Right lobe of liver (tissue), 6 donors: Measurements from ENCODE around the gene PDE9A. TPM values are rescaled to one million over a fixed set of nuclear protein-coding genes. Genes with fewer than 3 reads are reported as not detected.

Source experiments
- ATAC-seq, 4 donors: fragments of 200-7000 bp; cut with Tn5 transposase; one replicate each; pipeline ENCODE4 v1.9.1; 2020; ENCODE audit warnings: mild to moderate bottlenecking in 4 of 4, moderate library complexity in 4 of 4
- DNase-seq, 3 donors: peaks; one replicate each; pipeline ENCODE4 v3.0.0-alpha.2; 2020
- H3K27ac ChIP-seq, 3 donors: fragments of 200-600 bp; one replicate each; pipeline ENCODE4 v1.8.0; 2022
- H3K27me3 ChIP-seq, 2 donors: fragments of 200-600 bp; one replicate each; pipeline ENCODE4 v1.8.0; 2022
- H3K36me3 ChIP-seq, 4 donors: fragments of 200-600 bp; sonication (generic) in 1 of 4; one replicate each; pipeline versions ENCODE4 v1.5.1 to v1.8.0; 2017 to 2022; ENCODE audit warnings: control low read depth in 1 of 4
- H3K4me1 ChIP-seq, 4 donors: fragments of 200-600 bp; sonication (generic) in 1 of 4; one replicate each; pipeline versions ENCODE4 v1.5.1 to v1.8.0; 2017 to 2022; ENCODE audit warnings: control low read depth in 1 of 4
- H3K4me3 ChIP-seq, 3 donors: fragments of 200-600 bp; one replicate each; pipeline ENCODE4 v1.8.0; 2022
- H3K9me3 ChIP-seq, 4 donors: fragments of 200-600 bp; sonication (generic) in 1 of 4; one replicate each; pipeline versions ENCODE4 v1.5.1 to v1.8.0; 2017 to 2022; ENCODE audit warnings: control low read depth in 1 of 4
- CTCF ChIP-seq, 4 donors: fragments of 200-600 bp in 3 of 4; fragments of 450-650 bp in 1 of 4; IDR thresholded peaks; one replicate each; pipeline versions ENCODE4 v1.5.1 to v1.8.0; 2016 to 2022; ENCODE audit warnings: antibody characterized with exemption in 4 of 4, mild to moderate bottlenecking in 2 of 4
- POLR2A ChIP-seq: fragments of 450-650 bp; IDR thresholded peaks from one replicate; pipeline ENCODE4 v1.6.1; 2017; ENCODE audit warnings: antibody characterized with exemption, mild to moderate bottlenecking
- WGBS: methylation state at CpG from one replicate; pipeline ENCODE4 v1.1.6; 2018; ENCODE audit warnings: low coverage, low lambda C conversion rate; ENCODE audit not compliant: insufficient coverage; ENCODE audit errors: missing lambda C conversion rate; 5-methylcytosine and 5-hydroxymethylcytosine counted together
- intact Hi-C, 2 donors: fragments of 100-400 bp; cut with DNase I; formaldehyde crosslinking; loops; one replicate each; pipeline versions ENCODE4 v1.11.2 to v1.14.1; 2022
- total RNA-seq, 6 experiments: library from RNA; depleted of rRNA in 2 of 6; stranded (reverse); fragments of >200 nt in 2 of 6; fragmentation: NEBNext Ultra II Directional in 3 of 6; extraction: Animal tissue kit (Norgen Biotek cat#: 25700) in 3 of 6; gene quantifications; one replicate each; pipeline versions ENCODE4 v1.1.0 to v1.2.4, GENCODE V29; 2016 to 2023
- donor health status: DM: no; HTN: yes; CAD: no.
- donor health status: DM: no; HTN: no; CAD: no.
- donor health status: DM: no; HTN: no; CAD: no.
- donor health status: DM: no; HTN: yes; CAD: no.
- donor health status: DM: no; HTN: yes; CAD: no.

PDE9A gene
- total RNA-seq, 6 experiments from 2014 or later = 1.1 to 5.9 (median 3.3) TPM

- no peaks in the 10 kb centered on the region for H3K27me3 ChIP-seq
- no peaks in the 10 kb centered on the region for H3K9me3 ChIP-seq
- no peaks in the 10 kb centered on the region for H3K36me3 ChIP-seq
- H3K4me1 ChIP-seq = no peaks in the 10 kb centered on the region
- intact Hi-C loops = no loop called here
- TF ChIP-seq CTCF (IDR thresholded peaks at IDR 0.05) = no peak
- no peak for TF ChIP-seq POLR2A
- no peak overlapping the region for H3K27ac ChIP-seq
- WGBS = 98% methylated on average over 9 of the region's 15 CpGs
- H3K4me3 ChIP-seq = no peak overlapping the region
- no peak for DNase-seq
- ATAC-seq = no peak
Measured at GRCh38 chr21:42753804-42754203, 100.4 kb downstream of the PDE9A start.

GRCh38 chr21:42754270-42754933 lies 101.0 kb downstream of the PDE9A start:
- 89% methylated on average over 5 of the region's 14 CpGs for WGBS
- no peak for TF ChIP-seq CTCF (IDR thresholded peaks at IDR 0.05)
- TF ChIP-seq POLR2A = no peak
- DNase-seq (no peak), ATAC-seq (no peak)
- Histone ChIP-seq H3K36me3 (no peaks in the 10 kb centered on the region), H3K27me3 (no peaks in the 10 kb centered on the region), H3K27ac (no peak overlapping the region), H3K9me3 (no peaks in the 10 kb centered on the region), H3K4me3 (no peak overlapping the region), H3K4me1 (no peaks in the 10 kb centered on the region)
- intact Hi-C loops = no loop called here

- Histone ChIP-seq H3K27ac (no peak overlapping the region), H3K4me3 (no peak overlapping the region), H3K36me3 (no peaks in the 10 kb centered on the region), H3K27me3 (no peaks in the 10 kb centered on the region), H3K9me3 (no peaks in the 10 kb centered on the region), H3K4me1 (no peaks in the 10 kb centered on the region)
- DNase-seq (no peak), ATAC-seq (no peak)
- 93% methylated on average over 6 of the region's 14 CpGs for WGBS
- no peak for TF ChIP-seq CTCF (IDR thresholded peaks at IDR 0.05)
- TF ChIP-seq POLR2A = no peak
- intact Hi-C loops = no loop called here
Measured at GRCh38 chr21:42755031-42755665, 101.7 kb downstream of the PDE9A start.

GRCh38 chr21:42755766-42756579 lies 102.6 kb downstream of the PDE9A start:
- DNase-seq (no peak), ATAC-seq (no peak)
- H3K36me3 ChIP-seq = no peaks in the 10 kb centered on the region

More at GRCh38 chr21:42755766-42756579, 102.6 kb downstream of the PDE9A start:
- no peak for TF ChIP-seq CTCF (IDR thresholded peaks at IDR 0.05)
- no peak for TF ChIP-seq POLR2A
- intact Hi-C loops = no loop called here
- Histone ChIP-seq H3K27me3 (no peaks in the 10 kb centered on the region), H3K4me1 (peaks cover 0 to 3% (median 0%) of the 10 kb centered on the region in 4 donors), H3K27ac (no peak overlapping the region), H3K4me3 (no peak overlapping the region), H3K9me3 (no peaks in the 10 kb centered on the region)
- whole genome bisulfite sequencing = 72% methylated on average over 2 of the region's 20 CpGs
